Fibroblast of pulmonary artery (primary cell): ENCODE measurements around the gene MSL1.

Experiments used
- DNase-seq: peaks from one replicate; pipeline ENCODE4 v3.0.0-alpha.2; 2010; ENCODE audit warnings: low read depth
- H3K4me3 ChIP-seq: replicated peaks from 2 replicates; pipeline ENCODE4 v1.5.1; 2011; ENCODE audit warnings: low read depth, mild to moderate bottlenecking, control low read depth, low read length, moderate library complexity
- TF ChIP-seq, protein P1 (sequence below): IDR thresholded peaks from 2 replicates; pipeline ENCODE4 v1.5.1; 2011; ENCODE audit warnings: mild to moderate bottlenecking, control low read depth, low read length, inconsistent platforms; ENCODE audit errors: missing control alignments

The MSL1 gene

GRCh38 chr17:40101367-40102210 lies 20.2 kb upstream of the MSL1 start:
- peak overlapping the region; percentile 89 for H3K4me3 ChIP-seq

GRCh38 chr17:40103071-40103661 lies 18.6 kb upstream of the MSL1 start:
- TF ChIP-seq, protein P1, sequence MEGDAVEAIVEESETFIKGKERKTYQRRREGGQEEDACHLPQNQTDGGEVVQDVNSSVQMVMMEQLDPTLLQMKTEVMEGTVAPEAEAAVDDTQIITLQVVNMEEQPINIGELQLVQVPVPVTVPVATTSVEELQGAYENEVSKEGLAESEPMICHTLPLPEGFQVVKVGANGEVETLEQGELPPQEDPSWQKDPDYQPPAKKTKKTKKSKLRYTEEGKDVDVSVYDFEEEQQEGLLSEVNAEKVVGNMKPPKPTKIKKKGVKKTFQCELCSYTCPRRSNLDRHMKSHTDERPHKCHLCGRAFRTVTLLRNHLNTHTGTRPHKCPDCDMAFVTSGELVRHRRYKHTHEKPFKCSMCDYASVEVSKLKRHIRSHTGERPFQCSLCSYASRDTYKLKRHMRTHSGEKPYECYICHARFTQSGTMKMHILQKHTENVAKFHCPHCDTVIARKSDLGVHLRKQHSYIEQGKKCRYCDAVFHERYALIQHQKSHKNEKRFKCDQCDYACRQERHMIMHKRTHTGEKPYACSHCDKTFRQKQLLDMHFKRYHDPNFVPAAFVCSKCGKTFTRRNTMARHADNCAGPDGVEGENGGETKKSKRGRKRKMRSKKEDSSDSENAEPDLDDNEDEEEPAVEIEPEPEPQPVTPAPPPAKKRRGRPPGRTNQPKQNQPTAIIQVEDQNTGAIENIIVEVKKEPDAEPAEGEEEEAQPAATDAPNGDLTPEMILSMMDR, result no peak

More at GRCh38 chr17:40101367-40102210, 20.2 kb upstream of the MSL1 start:
- DNase-seq, result no peak
- TF ChIP-seq, protein P1, result no peak

GRCh38 chr17:40103688-40104087 lies 18.1 kb upstream of the MSL1 start:
- DNase-seq, result no peak
- no peak overlapping the region for H3K4me3 ChIP-seq
- TF ChIP-seq, protein P1, result no peak

More at GRCh38 chr17:40103071-40103661, 18.6 kb upstream of the MSL1 start:
- no peak overlapping the region for H3K4me3 ChIP-seq
- no peak for DNase-seq

GRCh38 chr17:40104594-40105486 lies 16.9 kb upstream of the MSL1 start:
- TF ChIP-seq, protein P1, result no peak
- DNase-seq, result no peak
- H3K4me3 ChIP-seq, result no peak overlapping the region

DNA sequence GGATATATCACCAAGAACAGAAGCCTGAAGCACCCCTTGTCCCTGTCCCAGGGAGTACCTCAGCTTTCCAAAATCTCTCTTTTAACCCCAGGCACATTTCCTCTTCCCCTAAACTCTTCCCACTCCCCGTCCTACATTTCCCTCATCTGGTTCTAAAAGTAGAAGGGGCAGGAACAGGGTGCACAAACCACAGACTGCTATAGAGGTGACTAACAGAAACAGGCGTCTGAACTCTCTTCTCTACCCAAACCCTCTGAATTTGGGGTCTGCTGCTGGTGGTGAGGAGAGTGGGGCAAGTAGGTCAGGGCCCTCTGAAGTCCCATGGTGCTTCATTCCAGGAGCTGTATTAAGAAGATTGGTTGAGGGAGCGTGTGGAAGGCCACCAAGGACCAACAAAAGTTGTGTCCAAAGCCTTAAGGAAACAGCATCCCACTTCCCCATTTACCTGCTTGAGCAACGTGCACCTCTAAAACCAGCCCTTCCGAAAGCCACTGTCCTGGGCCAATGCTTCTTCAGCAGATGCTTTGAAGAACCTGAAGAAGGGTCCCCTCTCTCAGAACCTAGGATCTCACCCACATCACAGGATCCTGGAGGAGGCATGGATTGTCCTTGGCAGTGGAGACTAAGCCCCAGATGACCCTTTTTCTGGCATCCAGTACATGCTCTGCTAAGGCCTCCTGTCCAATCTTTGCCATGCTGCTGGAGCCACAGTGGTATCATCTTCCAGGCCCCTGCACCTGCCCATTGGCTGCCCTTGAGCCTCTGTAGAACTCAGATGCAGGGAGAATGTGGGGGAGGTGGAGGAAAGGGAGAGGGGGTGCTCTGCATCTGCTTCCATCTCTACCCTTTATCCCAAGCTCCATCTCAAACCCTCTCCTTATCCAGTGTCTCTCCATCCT lies 15.7 kb upstream of the MSL1 start:
- no peak overlapping the region for H3K4me3 ChIP-seq
- TF ChIP-seq, protein P1, result no peak
- no peak for DNase-seq
